AG09309 (cell line): Measurements from ENCODE around the gene ANTXRL.
"Not testable (repeated sequence)": the region's sequence is repeated elsewhere in the genome, so short reads cannot be mapped to it uniquely, and the experiment has no call there.

Experiments
- DNase-seq: peaks from one replicate; pipeline ENCODE4 v3.0.0-alpha.2; 2010; ENCODE audit warnings: low read depth
- H3K4me3 ChIP-seq: 2 replicates; pipeline ENCODE4 v1.5.1; 2011; ENCODE audit warnings: mild to moderate bottlenecking, low read depth, low read length, moderate library complexity; ENCODE audit not compliant: control insufficient read depth
- TF ChIP-seq, protein P1 (sequence below): IDR thresholded peaks from 2 replicates; pipeline ENCODE4 v1.5.1; 2011; ENCODE audit warnings: mild to moderate bottlenecking, low read depth, low read length, inconsistent platforms; ENCODE audit not compliant: insufficient read depth, control insufficient read depth; ENCODE audit errors: missing control alignments

The ANTXRL gene

DNA sequence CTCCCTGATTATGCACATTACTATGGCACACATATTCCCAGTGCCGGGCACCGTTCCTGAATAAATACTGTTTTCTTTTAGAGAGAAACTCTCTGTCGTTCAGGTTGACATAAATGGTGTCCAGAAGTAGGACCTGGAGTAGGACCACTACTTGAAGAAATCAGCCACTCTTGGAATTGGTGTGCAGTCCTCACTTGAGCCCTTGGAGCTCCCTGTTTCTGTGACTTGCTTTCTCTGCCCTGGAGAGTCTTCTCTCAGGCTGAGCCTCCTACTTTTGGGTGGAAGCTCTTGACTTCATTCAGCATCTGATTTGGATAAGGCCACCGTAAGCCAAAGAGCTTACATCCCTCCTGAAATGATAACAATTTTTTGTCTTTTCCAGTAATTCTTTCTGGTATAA lies 29.7 kb upstream of the ANTXRL start:
- TF ChIP-seq, protein P1, sequence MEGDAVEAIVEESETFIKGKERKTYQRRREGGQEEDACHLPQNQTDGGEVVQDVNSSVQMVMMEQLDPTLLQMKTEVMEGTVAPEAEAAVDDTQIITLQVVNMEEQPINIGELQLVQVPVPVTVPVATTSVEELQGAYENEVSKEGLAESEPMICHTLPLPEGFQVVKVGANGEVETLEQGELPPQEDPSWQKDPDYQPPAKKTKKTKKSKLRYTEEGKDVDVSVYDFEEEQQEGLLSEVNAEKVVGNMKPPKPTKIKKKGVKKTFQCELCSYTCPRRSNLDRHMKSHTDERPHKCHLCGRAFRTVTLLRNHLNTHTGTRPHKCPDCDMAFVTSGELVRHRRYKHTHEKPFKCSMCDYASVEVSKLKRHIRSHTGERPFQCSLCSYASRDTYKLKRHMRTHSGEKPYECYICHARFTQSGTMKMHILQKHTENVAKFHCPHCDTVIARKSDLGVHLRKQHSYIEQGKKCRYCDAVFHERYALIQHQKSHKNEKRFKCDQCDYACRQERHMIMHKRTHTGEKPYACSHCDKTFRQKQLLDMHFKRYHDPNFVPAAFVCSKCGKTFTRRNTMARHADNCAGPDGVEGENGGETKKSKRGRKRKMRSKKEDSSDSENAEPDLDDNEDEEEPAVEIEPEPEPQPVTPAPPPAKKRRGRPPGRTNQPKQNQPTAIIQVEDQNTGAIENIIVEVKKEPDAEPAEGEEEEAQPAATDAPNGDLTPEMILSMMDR, result no peak
- H3K4me3 ChIP-seq, result no peak overlapping the region
- no peak for DNase-seq

DNA sequence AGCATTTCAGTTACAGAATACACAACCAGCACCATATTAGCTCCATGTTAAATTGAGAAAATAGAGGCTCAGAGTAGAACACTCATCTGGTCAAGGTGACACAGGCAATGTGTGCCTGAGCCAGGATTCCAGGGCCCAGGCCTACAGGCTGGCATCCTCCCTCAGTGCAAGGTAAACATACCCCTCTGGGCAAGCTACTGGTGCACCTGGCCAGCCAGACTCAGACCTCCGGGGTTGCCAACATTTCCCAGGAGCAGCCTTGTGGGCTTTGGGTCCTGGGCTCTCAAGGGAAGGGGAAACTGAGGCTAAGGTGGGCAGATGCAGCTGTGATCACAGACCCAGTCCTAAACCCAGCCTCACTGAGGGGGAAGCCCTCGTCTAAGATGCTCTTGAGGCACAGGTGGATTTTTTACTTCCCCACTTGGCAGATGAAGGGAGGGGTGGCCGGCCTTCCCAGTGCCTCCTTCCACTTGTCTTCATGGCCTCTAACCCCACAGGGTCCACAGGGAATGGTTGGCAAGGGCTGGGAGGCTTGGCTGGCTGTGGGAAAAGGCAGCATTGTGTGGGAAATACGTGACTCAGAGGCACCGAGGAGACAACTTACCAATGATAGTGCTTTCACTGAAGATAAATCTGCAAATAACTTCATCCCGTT lies 23.8 kb upstream of the ANTXRL start:
- not testable (repeated sequence) for DNase-seq, H3K4me3 ChIP-seq

DNA sequence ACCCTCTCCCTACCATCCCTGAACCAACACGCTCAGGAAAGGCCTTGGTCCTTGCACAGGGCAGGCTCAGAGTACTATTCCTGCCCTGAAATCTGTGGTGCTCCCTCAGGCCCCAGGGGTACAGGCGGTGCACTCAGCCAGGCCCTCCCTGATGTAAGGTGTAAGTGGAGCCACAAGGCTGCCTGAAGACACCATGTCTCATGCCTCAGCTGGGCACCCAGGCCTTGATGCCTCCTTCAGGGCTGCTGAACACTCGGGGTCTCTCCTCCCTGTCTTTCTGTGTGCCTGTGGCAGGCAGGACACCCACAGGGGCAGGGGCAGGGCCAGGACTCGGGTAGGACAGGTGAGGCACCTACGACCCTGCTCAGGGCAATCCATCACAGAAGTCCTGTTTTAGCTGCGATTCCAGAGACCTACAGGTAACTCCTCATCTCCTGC lies 22.9 kb upstream of the ANTXRL start:
- DNase-seq, result no peak
- no peak overlapping the region for H3K4me3 ChIP-seq
- TF ChIP-seq, protein P1, result no peak

DNA sequence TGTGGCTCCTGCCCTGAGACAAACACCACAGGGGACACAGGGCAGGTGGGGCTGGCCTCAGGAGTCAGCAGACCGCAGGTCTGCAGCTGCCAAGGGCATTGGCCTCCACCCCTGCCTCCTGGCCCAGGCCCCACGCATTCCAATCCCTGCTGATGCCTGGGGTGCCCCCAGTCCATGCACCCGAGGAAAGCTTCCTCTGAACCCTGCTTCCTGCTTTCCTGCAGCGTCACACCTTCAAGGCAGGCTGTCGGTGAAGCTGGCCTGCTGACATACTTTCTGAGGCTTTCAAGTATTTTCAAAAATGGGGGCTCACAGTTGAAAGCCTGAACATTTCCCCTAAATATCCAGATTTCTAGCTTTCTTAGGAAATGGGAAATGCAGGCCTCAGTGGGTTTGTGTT lies 22.5 kb upstream of the ANTXRL start:
- no peak for DNase-seq
- H3K4me3 ChIP-seq, result no peak overlapping the region
- TF ChIP-seq, protein P1, result no peak

DNA sequence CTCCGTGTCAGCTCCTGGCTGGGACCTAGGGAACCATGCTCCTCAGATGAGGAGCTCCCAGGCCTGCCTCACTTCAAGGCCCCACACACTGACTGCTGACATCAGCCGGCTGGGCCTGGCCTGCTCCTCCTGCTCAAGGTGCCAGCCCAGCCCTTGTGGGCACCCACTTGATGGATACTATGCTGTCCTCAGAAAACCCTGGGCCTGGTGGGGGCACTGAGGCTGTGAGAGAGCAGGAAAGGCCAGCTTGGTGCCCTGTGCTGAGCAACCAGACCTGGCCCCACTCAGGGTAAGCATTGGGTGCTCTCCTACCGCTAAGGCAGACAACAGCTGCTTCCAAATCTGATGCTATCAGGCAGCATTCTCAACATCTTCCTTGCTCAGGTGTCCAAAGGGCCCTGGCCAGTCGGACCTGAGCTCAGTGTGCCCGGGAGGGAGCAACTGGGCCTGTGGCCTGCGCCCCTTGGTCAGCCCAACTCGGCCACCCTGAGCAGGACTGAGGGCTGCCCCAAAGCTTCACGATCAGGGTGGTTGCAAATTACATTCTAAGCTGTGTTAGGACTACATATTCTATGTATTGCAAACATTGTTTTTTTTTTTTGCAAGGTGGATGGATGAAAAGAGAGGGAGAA lies 21.9 kb upstream of the ANTXRL start:
- H3K4me3 ChIP-seq, result no peak overlapping the region
- DNase-seq, result no peak
- TF ChIP-seq, protein P1, result no peak

DNA sequence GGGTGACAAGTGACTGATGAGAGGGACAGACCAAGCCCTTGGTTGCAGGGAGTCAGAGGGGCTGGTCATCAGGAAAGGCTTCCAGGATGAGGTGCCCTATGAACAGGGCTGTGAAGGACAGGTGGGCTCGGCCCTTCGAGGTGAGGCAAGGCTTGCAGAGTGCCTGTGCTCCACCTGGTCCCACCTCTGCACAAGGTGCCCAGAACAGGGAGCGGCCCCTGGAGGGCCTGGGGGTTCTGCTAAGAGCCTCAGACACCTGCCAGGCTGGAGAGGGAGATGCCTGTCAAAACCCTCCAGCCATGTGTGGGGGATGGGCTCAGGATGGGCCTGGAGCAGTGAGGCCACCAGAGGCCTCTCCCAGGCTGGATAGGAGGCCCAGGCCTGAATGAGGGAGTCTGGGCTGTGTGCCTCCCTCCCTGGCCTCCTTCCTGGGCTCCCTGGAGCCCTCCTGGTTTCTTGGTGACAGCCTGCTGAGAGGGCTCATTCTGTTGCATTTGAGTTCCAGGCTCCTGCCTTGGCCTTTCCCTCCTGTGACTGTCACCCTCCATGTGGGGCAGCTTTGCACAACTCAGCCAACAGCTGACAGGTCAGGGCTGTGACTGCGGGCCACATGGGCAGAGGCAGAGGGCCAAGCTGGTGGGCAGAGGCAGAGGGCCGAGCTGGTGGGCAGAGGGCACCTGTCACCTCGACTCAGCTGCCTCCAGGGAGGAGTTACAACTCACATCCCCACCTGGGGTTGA lies 21.1 kb upstream of the ANTXRL start:
- not testable (repeated sequence) for H3K4me3 ChIP-seq, DNase-seq

DNA sequence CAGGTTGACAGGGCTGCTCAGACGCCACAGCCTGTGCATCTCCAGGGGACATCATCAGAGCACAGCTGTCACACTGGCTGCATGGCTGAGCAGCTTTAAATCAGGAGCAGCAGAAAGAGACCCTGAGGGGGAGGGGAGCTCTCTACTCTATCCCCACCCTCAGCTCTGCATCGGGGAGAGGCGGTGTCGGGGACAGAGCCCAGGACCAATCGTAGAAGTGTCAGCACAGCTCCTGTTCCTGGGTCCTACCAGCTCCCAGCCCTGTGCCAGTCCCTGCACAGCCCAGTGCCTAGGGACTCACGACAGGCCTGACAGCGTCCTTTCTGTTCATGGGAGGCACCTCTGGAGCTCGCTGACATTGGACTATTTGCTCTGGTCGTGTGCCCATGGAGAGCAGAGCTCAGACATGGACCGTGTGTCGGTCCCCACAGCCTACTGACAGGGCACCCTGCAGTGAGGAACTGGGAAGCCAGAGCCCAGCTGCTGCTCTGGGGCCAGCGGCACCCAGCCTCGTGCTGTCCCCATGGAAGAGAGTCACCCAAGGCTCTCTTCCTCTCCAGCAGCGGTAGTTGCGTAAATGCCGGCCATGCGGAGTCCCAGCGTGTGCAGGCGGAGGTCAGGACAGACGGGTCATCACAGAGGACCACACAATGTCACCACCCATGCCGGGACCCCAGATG lies 20.4 kb upstream of the ANTXRL start:
- DNase-seq, result no peak
- H3K4me3 ChIP-seq, result no peak overlapping the region
- TF ChIP-seq, protein P1, result no peak
